Vagina (tissue), 2 donors: ENCODE data around the gene CNTN1. TPM values are rescaled to one million over a fixed set of nuclear protein-coding genes. Genes with fewer than 3 reads are reported as not detected.

Experiments
- DNase-seq, 2 donors: peaks; one replicate each; pipeline ENCODE4 v3.0.0-alpha.2; 2017; ENCODE audit errors: extremely low spot score in 2 of 2
- H3K27ac ChIP-seq: fragments of 200-600 bp; sonication (generic); one replicate; pipeline ENCODE4 v1.5.1; 2019
- H3K27me3 ChIP-seq: fragments of 200-600 bp; sonication (generic); one replicate; pipeline ENCODE4 v1.5.1; 2019
- H3K36me3 ChIP-seq, 2 donors: fragments of 200-600 bp; sonication (generic); one replicate each; pipeline ENCODE4 v1.5.1; 2017 to 2019
- H3K4me1 ChIP-seq: fragments of 200-600 bp; sonication (generic); one replicate; pipeline ENCODE4 v1.5.1; 2019
- H3K4me3 ChIP-seq, 2 donors: fragments of 200-600 bp; sonication (generic); 1 replicate in 1 of 2; 2 replicates in 1 of 2; pipeline ENCODE4 v1.5.1; 2016 to 2019
- H3K9me3 ChIP-seq: fragments of 200-600 bp; sonication (generic); one replicate; pipeline ENCODE4 v1.5.1; 2019
- CTCF ChIP-seq, 3 experiments: fragments of 450-650 bp in 2 of 3; fragments of 200-600 bp in 1 of 3; sonication (generic) in 1 of 3; IDR thresholded peaks; one replicate each; pipeline ENCODE4 v1.5.1; 2017 to 2019; ENCODE audit warnings: antibody characterized with exemption in 3 of 3, mild to moderate bottlenecking in 2 of 3, moderate library complexity in 2 of 3
- POLR2A ChIP-seq, 2 donors: fragments of 450-650 bp; IDR thresholded peaks; one replicate each; pipeline ENCODE4 v1.6.1; 2017; ENCODE audit warnings: antibody characterized with exemption in 2 of 2, mild to moderate bottlenecking in 2 of 2, moderate library complexity in 2 of 2
- POLR2AphosphoS5 ChIP-seq, 2 donors: sonication (generic); formaldehyde crosslinking; IDR thresholded peaks; one replicate each; pipeline ENCODE4 v1.9.0; 2017; ENCODE audit warnings: antibody characterized with exemption in 2 of 2, mild to moderate bottlenecking in 2 of 2, low read depth in 1 of 2; ENCODE audit not compliant: insufficient read depth in 1 of 2
- intact Hi-C: fragments of 100-400 bp; cut with DNase I; formaldehyde crosslinking; loops from one replicate; pipeline ENCODE4 v1.15.1; 2023
- total RNA-seq: library from RNA; depleted of rRNA; stranded (reverse); fragments of >200 nt; gene quantifications from one replicate; pipeline ENCODE4 v1.2.3, GENCODE V29; 2016

CNTN1 gene
- 15.2 TPM for total RNA-seq

- TF ChIP-seq POLR2A (IDR thresholded peaks at IDR 0.05): no peak
- TF ChIP-seq POLR2AphosphoS5 (IDR thresholded peaks at IDR 0.05; ENCODE audit: insufficient read depth in 1 of 2, low read depth in 1 of 2): peak in 1 of 2 donors; percentile 59
- Histone ChIP-seq H3K27me3 (no peaks in the 10 kb centered on the region), H3K4me3 (peak within 1 kb of the TSS; percentile 58 to 68), H3K4me1 (no peaks in the 10 kb centered on the region), H3K27ac (peak within 1 kb of the TSS; percentile 15), H3K36me3 (no peaks in the 10 kb centered on the region), H3K9me3 (no peaks in the 10 kb centered on the region)
- peak in 1 of 2 donors; percentile 90 for DNase-seq
- intact Hi-C loops: no loop called here
Observed at GRCh38 chr12:40691913-40692764, at the start of gene CNTN1. TSS of gene CNTN1 (plus strand) at chr12:40692439.

- Histone ChIP-seq H3K27me3 (no peaks in the 10 kb centered on the region), H3K9me3 (no peaks in the 10 kb centered on the region), H3K4me1 (peaks cover 7% of the 10 kb centered on the region), H3K4me3 (no peak overlapping the region), H3K27ac (no peak overlapping the region), H3K36me3 (no peaks in the 10 kb centered on the region)
- TF ChIP-seq CTCF (IDR thresholded peaks at IDR 0.05): no peak
- TF ChIP-seq POLR2A (IDR thresholded peaks at IDR 0.05): no peak
- no peak for TF ChIP-seq POLR2AphosphoS5 (IDR thresholded peaks at IDR 0.05; ENCODE audit: insufficient read depth in 1 of 2, low read depth in 1 of 2)
- intact Hi-C loops: no loop called here
- DNase-seq: no peak
Observed at GRCh38 chr12:40643506-40643905, 48.7 kb upstream of the CNTN1 start.

- Histone ChIP-seq H3K27ac (no peak overlapping the region), H3K36me3 (no peaks in the 10 kb centered on the region), H3K4me1 (peaks cover 7% of the 10 kb centered on the region), H3K27me3 (no peaks in the 10 kb centered on the region), H3K9me3 (no peaks in the 10 kb centered on the region), H3K4me3 (no peak overlapping the region)
- no peak for DNase-seq
- intact Hi-C loops: no loop called here
- TF ChIP-seq POLR2A (IDR thresholded peaks at IDR 0.05): no peak
- no peak for TF ChIP-seq CTCF (IDR thresholded peaks at IDR 0.05)
- no peak for TF ChIP-seq POLR2AphosphoS5 (IDR thresholded peaks at IDR 0.05; ENCODE audit: insufficient read depth in 1 of 2, low read depth in 1 of 2)
Observed at GRCh38 chr12:40643976-40644375, 48.3 kb upstream of the CNTN1 start.

- intact Hi-C loops: no loop called here
- Histone ChIP-seq H3K36me3 (no peaks in the 10 kb centered on the region), H3K4me1 (peaks cover 7% of the 10 kb centered on the region), H3K27ac (no peak overlapping the region), H3K27me3 (no peaks in the 10 kb centered on the region), H3K4me3 (no peak overlapping the region), H3K9me3 (no peaks in the 10 kb centered on the region)
- DNase-seq: no peak
- no peak for TF ChIP-seq POLR2A (IDR thresholded peaks at IDR 0.05)
- TF ChIP-seq POLR2AphosphoS5 (IDR thresholded peaks at IDR 0.05; ENCODE audit: insufficient read depth in 1 of 2, low read depth in 1 of 2): no peak
- no peak for TF ChIP-seq CTCF (IDR thresholded peaks at IDR 0.05)
Observed at GRCh38 chr12:40644708-40645107, 47.5 kb upstream of the CNTN1 start.

GRCh38 chr12:40645361-40645760, 46.9 kb upstream of the CNTN1 start:
- Histone ChIP-seq H3K9me3 (no peaks in the 10 kb centered on the region), H3K27ac (no peak overlapping the region), H3K4me1 (peaks cover 7% of the 10 kb centered on the region), H3K36me3 (no peaks in the 10 kb centered on the region), H3K4me3 (no peak overlapping the region), H3K27me3 (no peaks in the 10 kb centered on the region)
- TF ChIP-seq POLR2A (IDR thresholded peaks at IDR 0.05): no peak
- no peak for TF ChIP-seq POLR2AphosphoS5 (IDR thresholded peaks at IDR 0.05; ENCODE audit: insufficient read depth in 1 of 2, low read depth in 1 of 2)
- no peak for TF ChIP-seq CTCF (IDR thresholded peaks at IDR 0.05)
- no peak for DNase-seq
- intact Hi-C loops: no loop called here
